ENCODE data around the gene KDM4F.

DNA sequence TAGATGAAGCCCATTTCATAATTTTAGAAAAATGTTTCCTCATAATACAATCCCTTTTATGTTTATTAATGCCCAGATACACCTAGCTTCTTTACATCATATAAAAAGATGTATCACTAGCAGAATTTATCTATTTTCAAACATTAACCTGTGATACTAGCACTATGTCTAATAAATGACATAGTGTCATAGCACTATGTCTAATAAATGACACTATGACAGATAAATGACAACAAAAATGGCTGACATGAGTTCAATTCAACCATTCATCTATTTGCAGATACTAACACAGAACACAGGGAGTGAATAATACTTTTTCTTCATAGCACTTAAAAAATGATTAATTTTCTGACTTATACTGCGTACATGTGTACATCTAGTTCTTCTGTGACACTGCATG is 43.6 kb upstream of the KDM4F start:
- TF ChIP-seq, protein P1, sequence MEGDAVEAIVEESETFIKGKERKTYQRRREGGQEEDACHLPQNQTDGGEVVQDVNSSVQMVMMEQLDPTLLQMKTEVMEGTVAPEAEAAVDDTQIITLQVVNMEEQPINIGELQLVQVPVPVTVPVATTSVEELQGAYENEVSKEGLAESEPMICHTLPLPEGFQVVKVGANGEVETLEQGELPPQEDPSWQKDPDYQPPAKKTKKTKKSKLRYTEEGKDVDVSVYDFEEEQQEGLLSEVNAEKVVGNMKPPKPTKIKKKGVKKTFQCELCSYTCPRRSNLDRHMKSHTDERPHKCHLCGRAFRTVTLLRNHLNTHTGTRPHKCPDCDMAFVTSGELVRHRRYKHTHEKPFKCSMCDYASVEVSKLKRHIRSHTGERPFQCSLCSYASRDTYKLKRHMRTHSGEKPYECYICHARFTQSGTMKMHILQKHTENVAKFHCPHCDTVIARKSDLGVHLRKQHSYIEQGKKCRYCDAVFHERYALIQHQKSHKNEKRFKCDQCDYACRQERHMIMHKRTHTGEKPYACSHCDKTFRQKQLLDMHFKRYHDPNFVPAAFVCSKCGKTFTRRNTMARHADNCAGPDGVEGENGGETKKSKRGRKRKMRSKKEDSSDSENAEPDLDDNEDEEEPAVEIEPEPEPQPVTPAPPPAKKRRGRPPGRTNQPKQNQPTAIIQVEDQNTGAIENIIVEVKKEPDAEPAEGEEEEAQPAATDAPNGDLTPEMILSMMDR (IDR thresholded peaks at IDR 0.05) = no peak
- TF ChIP-seq POLR2A (IDR thresholded peaks at IDR 0.05) (no peak), EP300 (IDR thresholded peaks at IDR 0.05) (no peak)
